Measurements from ENCODE around the gene COL2A1. TPM values are rescaled to one million over a fixed set of nuclear protein-coding genes. Genes with fewer than 3 reads are reported as not detected.

Gene COL2A1
- total RNA-seq, 1 experiment from 2014 or later = 201 TPM

DNA sequence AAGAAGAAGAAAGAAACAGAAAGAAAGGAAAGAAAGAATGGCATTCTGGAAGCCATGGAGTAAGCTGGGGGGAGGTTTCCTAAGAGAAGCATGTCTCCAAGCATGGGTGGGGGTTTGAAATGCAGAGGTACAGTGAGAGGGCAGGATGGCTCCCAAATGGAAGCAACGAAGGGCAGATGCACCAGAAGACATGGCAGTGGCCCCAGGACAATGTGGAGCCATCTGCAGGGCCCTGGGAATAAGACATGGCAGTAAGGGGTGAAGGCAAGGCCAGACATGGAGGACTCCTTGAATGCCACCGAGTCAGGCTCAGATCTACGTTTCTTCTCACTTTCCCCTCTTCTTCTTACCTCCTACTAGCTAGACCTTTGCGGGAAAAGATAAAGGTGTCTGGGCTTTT lies 4.7 kb upstream of the COL2A1 start:
- Histone ChIP-seq H3K4me1 (peaks cover under 1% of the 10 kb centered on the region; the same call in 1 of the 2 replicates), H3K9me3 (no peaks in the 10 kb centered on the region), H3K4me3 (ENCODE audit: low read depth, low read length) (no peak overlapping the region), H3K27me3 (replicated peaks; ENCODE audit: control insufficient read depth, insufficient read depth, low read length) (no peaks in the 10 kb centered on the region), H3K36me3 (ENCODE audit: control insufficient read depth, insufficient read depth, low read length) (no peaks in the 10 kb centered on the region)
- peaks cover 8% of the 10 kb centered on the region for H3K9me3 Mint-ChIP-seq (ENCODE audit: unreplicated experiment)
- H3K27me3 Mint-ChIP-seq (ENCODE audit: insufficient read depth, unreplicated experiment) = no peaks in the 10 kb centered on the region
- intact Hi-C loops (cut with micrococcal nuclease; ENCODE audit: unreplicated experiment) = no loop called here
- ChIA-PET CTCF (no interaction called here), POLR2A (no interaction called here)
- no TSS peak for BruUV-seq (replicated peaks)
- peaks cover 2% of the 10 kb centered on the region for H3K4me1 Mint-ChIP-seq (ENCODE audit: low read depth, unreplicated experiment)
- TF ChIP-seq CTCF (IDR thresholded peaks at IDR 0.05; ENCODE audit: insufficient read depth in 1 of 2, low read depth in 1 of 2, low read length in 1 of 2, severe bottlenecking in 1 of 2, unreplicated experiment in 1 of 2) = no peak
- no peak overlapping the region for H3K4me3 Mint-ChIP-seq (ENCODE audit: unreplicated experiment)
- DNase-seq = no peak
- H3K27ac Mint-ChIP-seq (ENCODE audit: unreplicated experiment) = no peak overlapping the region
- H3K36me3 Mint-ChIP-seq (ENCODE audit: insufficient read depth, unreplicated experiment) = peaks cover under 1% of the 10 kb centered on the region

GRCh38 chr12:48008349-48008748 lies 4.1 kb upstream of the COL2A1 start:
- no peaks in the 10 kb centered on the region for H3K27me3 Mint-ChIP-seq (ENCODE audit: insufficient read depth, unreplicated experiment)
- ChIA-PET CTCF (no interaction called here), POLR2A (no interaction called here)

GRCh38 chr12:48007206-48007605 lies 2.9 kb upstream of the COL2A1 start:
- DNase-seq = no peak
- no TSS peak for BruUV-seq (replicated peaks)
- no peaks in the 10 kb centered on the region for H3K27me3 ChIP-seq (replicated peaks; ENCODE audit: control insufficient read depth, insufficient read depth, low read length)
- no peaks in the 10 kb centered on the region for H3K4me1 Mint-ChIP-seq (ENCODE audit: low read depth, unreplicated experiment)
- intact Hi-C loops (cut with micrococcal nuclease; ENCODE audit: unreplicated experiment) = no loop called here
- H3K4me3 Mint-ChIP-seq (ENCODE audit: unreplicated experiment) = no peak overlapping the region
- ChIA-PET POLR2A (no interaction called here), CTCF (interaction anchor here (0.6 kb wide), 1 partner anchor 735 kb away, joined by 8 read pairs; no protein-coding TSS in a partner anchor)
- H3K9me3 Mint-ChIP-seq (ENCODE audit: unreplicated experiment) = peaks cover 8% of the 10 kb centered on the region
- no peak overlapping the region for H3K4me3 ChIP-seq (ENCODE audit: low read depth, low read length)
- no peaks in the 10 kb centered on the region for H3K36me3 ChIP-seq (ENCODE audit: control insufficient read depth, insufficient read depth, low read length)
- no peaks in the 10 kb centered on the region for H3K27me3 Mint-ChIP-seq (ENCODE audit: insufficient read depth, unreplicated experiment)
- H3K9me3 ChIP-seq = no peaks in the 10 kb centered on the region
- H3K36me3 Mint-ChIP-seq (ENCODE audit: insufficient read depth, unreplicated experiment) = peaks cover 18% of the 10 kb centered on the region
- no peak overlapping the region for H3K27ac Mint-ChIP-seq (ENCODE audit: unreplicated experiment)
- H3K4me1 ChIP-seq = peaks cover 16% of the 10 kb centered on the region
- no peak for TF ChIP-seq CTCF (IDR thresholded peaks at IDR 0.05; ENCODE audit: insufficient read depth in 1 of 2, low read depth in 1 of 2, low read length in 1 of 2, severe bottlenecking in 1 of 2, unreplicated experiment in 1 of 2)

More at GRCh38 chr12:48008349-48008748, 4.1 kb upstream of the COL2A1 start:
- Histone ChIP-seq H3K4me3 (ENCODE audit: low read depth, low read length) (no peak overlapping the region), H3K27me3 (replicated peaks; ENCODE audit: control insufficient read depth, insufficient read depth, low read length) (no peaks in the 10 kb centered on the region), H3K4me1 (peaks cover 7% of the 10 kb centered on the region), H3K9me3 (no peaks in the 10 kb centered on the region), H3K36me3 (ENCODE audit: control insufficient read depth, insufficient read depth, low read length) (no peaks in the 10 kb centered on the region)
- no peaks in the 10 kb centered on the region for H3K4me1 Mint-ChIP-seq (ENCODE audit: low read depth, unreplicated experiment)
- no peak for DNase-seq
- H3K36me3 Mint-ChIP-seq (ENCODE audit: insufficient read depth, unreplicated experiment) = peaks cover 6% of the 10 kb centered on the region
- no peak overlapping the region for H3K27ac Mint-ChIP-seq (ENCODE audit: unreplicated experiment)
- intact Hi-C loops (cut with micrococcal nuclease; ENCODE audit: unreplicated experiment) = no loop called here
- H3K9me3 Mint-ChIP-seq (ENCODE audit: unreplicated experiment) = peaks cover 8% of the 10 kb centered on the region
- TF ChIP-seq CTCF (IDR thresholded peaks at IDR 0.05; ENCODE audit: insufficient read depth in 1 of 2, low read depth in 1 of 2, low read length in 1 of 2, severe bottlenecking in 1 of 2, unreplicated experiment in 1 of 2) = no peak
- H3K4me3 Mint-ChIP-seq (ENCODE audit: unreplicated experiment) = no peak overlapping the region
- no TSS peak for BruUV-seq (replicated peaks)
